H1 (cell line): ENCODE measurements around the gene LMTK3. TPM values are rescaled to one million over a fixed set of nuclear protein-coding genes. Genes with fewer than 3 reads are reported as not detected.

Experiments used
- CTCF ChIA-PET: fragments of 300-600 bp; sonication (Branson Sonifier 250); formaldehyde crosslinking; loops from one replicate; lab custom pipeline; 2021; ENCODE audit not compliant: partially characterized antibody; lab: Charles Lee
- POLR2A ChIA-PET: fragments of 300-600 bp; sonication (Branson Sonifier 250); formaldehyde crosslinking; loops from one replicate; lab custom pipeline; 2021; ENCODE audit warnings: inconsistent platforms; ENCODE audit not compliant: partially characterized antibody; lab: Charles Lee
- DNase-seq, 2 experiments: peaks; one replicate each; pipeline versions ENCODE4 v3.0.0 to v3.0.0-alpha.2; 2010 to 2022; ENCODE audit warnings: low spot score in 2 of 2, low read depth in 1 of 2, mixed read lengths in 1 of 2
- FAIRE-seq: peaks from 2 replicates; lab custom pipeline; 2011; peaks lifted over from hg19 to GRCh38; lab: Jason Lieb, UNC
- H2AFZ ChIP-seq: 2 replicates; pipeline ENCODE4 v1.8.1; 2012; ENCODE audit warnings: low read length, inconsistent platforms
- H2AK5ac ChIP-seq: 2 replicates; pipeline ENCODE4 v1.6.1; 2013; ENCODE audit warnings: low read depth, low read length
- H2BK120ac ChIP-seq: replicated peaks from 2 replicates; pipeline ENCODE3; 2013; ENCODE audit warnings: low read depth, low read length, inconsistent platforms
- H2BK12ac ChIP-seq: 2 replicates; pipeline ENCODE4 v1.6.1; 2013; ENCODE audit warnings: low read depth, low read length
- H2BK15ac ChIP-seq: 2 replicates; pipeline ENCODE4 v1.6.1; 2013; ENCODE audit warnings: low read length
- H2BK20ac ChIP-seq: 2 replicates; pipeline ENCODE4 v1.6.1; 2013; ENCODE audit warnings: low read length
- H2BK5ac ChIP-seq: 2 replicates; pipeline ENCODE4 v1.6.1; 2013; ENCODE audit warnings: low read depth, low read length
- H3K14ac ChIP-seq: 2 replicates; pipeline ENCODE4 v1.6.1; 2013; ENCODE audit warnings: inconsistent platforms; ENCODE audit not compliant: insufficient read length
- H3K18ac ChIP-seq: 2 replicates; pipeline ENCODE4 v1.6.1; 2013; ENCODE audit warnings: low read length; ENCODE audit errors: extremely low read depth
- H3K23ac ChIP-seq: 2 replicates; pipeline ENCODE4 v1.6.1; 2013; ENCODE audit warnings: inconsistent platforms; ENCODE audit not compliant: insufficient read length
- H3K23me2 ChIP-seq: 2 replicates; pipeline ENCODE4 v1.6.1; 2013; ENCODE audit warnings: low read depth, low read length
- H3K27ac ChIP-seq: 2 replicates; pipeline ENCODE4 v1.6.1; 2011; ENCODE audit warnings: low read depth, low read length, inconsistent platforms
- H3K27me3 ChIP-seq, 4 experiments: replicated peaks in 1 of 4; 1 replicate in 1 of 4; 2 replicates in 3 of 4; pipeline versions ENCODE4 v1.6.1 to v1.8.1; 2011 to 2013; ENCODE audit warnings: low read length in 3 of 4, mild to moderate bottlenecking in 3 of 4, inconsistent platforms in 2 of 4, mixed read lengths in 2 of 4, moderate library complexity in 1 of 4; ENCODE audit not compliant: control insufficient read depth in 3 of 4, insufficient read depth in 3 of 4; ENCODE audit errors: extremely low read depth in 1 of 4
- H3K36me3 ChIP-seq, 4 experiments: 2 replicates each; pipeline versions ENCODE4 v1.6.1 to v1.8.1; 2011 to 2013; ENCODE audit warnings: mild to moderate bottlenecking in 4 of 4, low read length in 3 of 4, moderate library complexity in 2 of 4, control low read depth in 1 of 4, inconsistent platforms in 1 of 4; ENCODE audit not compliant: insufficient read depth in 4 of 4, control insufficient read depth in 2 of 4
- H3K4ac ChIP-seq: replicated peaks from 2 replicates; pipeline ENCODE3; 2013; ENCODE audit warnings: low read length, low read depth, mixed read lengths, inconsistent platforms; ENCODE audit not compliant: insufficient read length
- H3K4me1 ChIP-seq, 4 experiments: replicated peaks in 1 of 4; 1 replicate in 1 of 4; 2 replicates in 3 of 4; pipeline versions ENCODE4 v1.6.1 to v1.8.1; 2011 to 2013; ENCODE audit warnings: low read length in 3 of 4, inconsistent platforms in 2 of 4, mixed read lengths in 1 of 4; ENCODE audit not compliant: insufficient read depth in 4 of 4, control insufficient read depth in 3 of 4
- H3K4me2 ChIP-seq, 2 experiments: 2 replicates each; pipeline versions ENCODE4 v1.6.1 to v1.8.1; 2011 to 2013; ENCODE audit warnings: low read depth in 2 of 2, low read length in 2 of 2, control low read depth in 1 of 2, inconsistent platforms in 1 of 2, mild to moderate bottlenecking in 1 of 2; ENCODE audit not compliant: insufficient read depth in 1 of 2
- H3K4me3 ChIP-seq, 4 experiments: fragments of 200-600, 300-600 bp in 1 of 4; sonication (generic), shearing (Covaris generic), sonication (Bioruptor Twin) in 1 of 4; 2 replicates each; pipeline versions ENCODE4 v1.5.1 to v1.8.1; 2011 to 2016; ENCODE audit warnings: low read length in 4 of 4, low read depth in 3 of 4, control low read depth in 2 of 4, inconsistent platforms in 2 of 4, mild to moderate bottlenecking in 2 of 4, mixed read lengths in 1 of 4, moderate library complexity in 1 of 4; ENCODE audit not compliant: insufficient read depth in 2 of 4; ENCODE audit errors: extremely low read depth in 1 of 4
- H3K56ac ChIP-seq: replicated peaks from 2 replicates; pipeline ENCODE3; 2013; ENCODE audit warnings: low read depth, mild to moderate bottlenecking, mixed read lengths, low read length, inconsistent platforms; ENCODE audit not compliant: insufficient read length
- H3K79me1 ChIP-seq: 2 replicates; pipeline ENCODE4 v1.6.1; 2013; ENCODE audit warnings: low read depth, low read length, control low read depth
- H3K79me2 ChIP-seq, 2 experiments: 2 replicates each; pipeline versions ENCODE4 v1.6.1 to v1.8.1; 2012 to 2013; ENCODE audit warnings: low read length in 2 of 2, mild to moderate bottlenecking in 2 of 2, inconsistent platforms in 1 of 2; ENCODE audit not compliant: insufficient read depth in 2 of 2, control insufficient read depth in 1 of 2
- H3K9ac ChIP-seq, 4 experiments: replicated peaks in 1 of 4; 1 replicate in 1 of 4; 2 replicates in 3 of 4; pipeline versions ENCODE4 v1.6.1 to v1.8.1; 2011 to 2013; ENCODE audit warnings: low read depth in 3 of 4, low read length in 3 of 4, control low read depth in 2 of 4, mild to moderate bottlenecking in 2 of 4, moderate library complexity in 2 of 4, inconsistent platforms in 1 of 4; ENCODE audit errors: extremely low read depth in 1 of 4
- H3K9me3 ChIP-seq, 2 experiments: 2 replicates each; pipeline versions ENCODE4 v1.6.1 to v1.8.1; 2012 to 2013; ENCODE audit warnings: mild to moderate bottlenecking in 2 of 2, moderate library complexity in 2 of 2, control low read depth in 1 of 2, inconsistent platforms in 1 of 2, low read depth in 1 of 2, low read length in 1 of 2, mixed read lengths in 1 of 2; ENCODE audit not compliant: insufficient read depth in 2 of 2
- H4K20me1 ChIP-seq, 2 experiments: replicated peaks in 1 of 2; 2 replicates each; pipeline versions ENCODE3 to v1.8.1; 2011 to 2013; ENCODE audit warnings: inconsistent platforms in 2 of 2, low read length in 2 of 2, mild to moderate bottlenecking in 1 of 2; ENCODE audit not compliant: insufficient read depth in 2 of 2, control insufficient read depth in 1 of 2
- H4K5ac ChIP-seq: 2 replicates; pipeline ENCODE4 v1.6.1; 2013; ENCODE audit warnings: low read length, low read depth, mixed read lengths, inconsistent platforms; ENCODE audit not compliant: insufficient read length
- H4K8ac ChIP-seq: 2 replicates; pipeline ENCODE4 v1.8.0; 2013; ENCODE audit warnings: mild to moderate bottlenecking, moderate library complexity, low read length, inconsistent platforms; ENCODE audit not compliant: insufficient read depth; ENCODE audit errors: extremely low read depth
- H4K91ac ChIP-seq: replicated peaks from 2 replicates; pipeline ENCODE3; 2013; ENCODE audit warnings: low read length, mixed read lengths, inconsistent platforms; ENCODE audit not compliant: insufficient read length
- EZH2 ChIP-seq: fragments of 200-600 bp; sonication (generic); IDR thresholded peaks from 2 replicates; pipeline ENCODE4 v1.7.1; 2012; ENCODE audit warnings: low read depth, mild to moderate bottlenecking, moderate library complexity, low read length, inconsistent platforms; ENCODE audit not compliant: severe bottlenecking
- NANOG ChIP-seq: IDR thresholded peaks from 2 replicates; pipeline ENCODE4 v1.6.1; 2011; ENCODE audit warnings: low read length, low read depth, mild to moderate bottlenecking, inconsistent platforms; ENCODE audit not compliant: insufficient read depth, poor library complexity, severe bottlenecking
- TCF12 ChIP-seq: IDR thresholded peaks from 2 replicates; pipeline ENCODE4 v1.6.1; 2011; ENCODE audit warnings: low read depth, mild to moderate bottlenecking, low read length
- ZNF274 ChIP-seq: IDR thresholded peaks from 2 replicates; pipeline ENCODE4 v1.7.0; 2012; ENCODE audit warnings: low read length, borderline replicate concordance; ENCODE audit errors: extremely low read depth
- WGBS, 2 experiments: shearing (Covaris generic) in 1 of 2; methylation state at CpG; one replicate each; pipeline versions ENCODE4 v1.1.6 to v1.1.7; 2013 to 2015; ENCODE audit warnings: low lambda C conversion rate in 2 of 2, mixed read lengths in 2 of 2, inconsistent platforms in 1 of 2, low coverage in 1 of 2, missing lambda C conversion rate in 1 of 2; ENCODE audit not compliant: insufficient replicate concordance in 2 of 2, insufficient coverage in 1 of 2, insufficient read length in 1 of 2; ENCODE audit errors: extremely low coverage in 1 of 2, missing lambda C conversion rate in 1 of 2; 5-methylcytosine and 5-hydroxymethylcytosine counted together
- polyA plus RNA-seq, 7 experiments: library from polyadenylated mRNA; depleted of rRNA in 3 of 7; stranded (reverse) in 5 of 7; unstranded in 2 of 7; fragments of >200 nt in 5 of 7; fragments of 200-250 nt in 2 of 7; gene quantifications; 1 replicate in 5 of 7; 2 replicates in 1 of 7; 4 replicates in 1 of 7; pipeline versions ENCODE4 v1.2.1 to v1.2.3, GENCODE V29; 2011 to 2013; ENCODE audit warnings: missing spikeins in 2 of 7, mixed read lengths in 2 of 7
- total RNA-seq: library from RNA; stranded (reverse); fragmentation: NEBNext Ultra II Directional; extraction: Animal tissue kit (Norgen Biotek cat#: 25700); gene quantifications from 2 replicates; pipeline ENCODE4 v1.2.1, GENCODE V29; 2021
- TF ChIP-seq, protein P1 (sequence below): IDR thresholded peaks from 2 replicates; pipeline ENCODE4 v1.6.1; 2011; ENCODE audit warnings: low read length, improper control_type of control experiment

The LMTK3 gene
- total and polyA plus RNA-seq, 2 of the 8 experiments (the other 6 are each of a cell fraction or from before 2014, with no cell fraction given): 2.7 to 12.4 TPM

DNA sequence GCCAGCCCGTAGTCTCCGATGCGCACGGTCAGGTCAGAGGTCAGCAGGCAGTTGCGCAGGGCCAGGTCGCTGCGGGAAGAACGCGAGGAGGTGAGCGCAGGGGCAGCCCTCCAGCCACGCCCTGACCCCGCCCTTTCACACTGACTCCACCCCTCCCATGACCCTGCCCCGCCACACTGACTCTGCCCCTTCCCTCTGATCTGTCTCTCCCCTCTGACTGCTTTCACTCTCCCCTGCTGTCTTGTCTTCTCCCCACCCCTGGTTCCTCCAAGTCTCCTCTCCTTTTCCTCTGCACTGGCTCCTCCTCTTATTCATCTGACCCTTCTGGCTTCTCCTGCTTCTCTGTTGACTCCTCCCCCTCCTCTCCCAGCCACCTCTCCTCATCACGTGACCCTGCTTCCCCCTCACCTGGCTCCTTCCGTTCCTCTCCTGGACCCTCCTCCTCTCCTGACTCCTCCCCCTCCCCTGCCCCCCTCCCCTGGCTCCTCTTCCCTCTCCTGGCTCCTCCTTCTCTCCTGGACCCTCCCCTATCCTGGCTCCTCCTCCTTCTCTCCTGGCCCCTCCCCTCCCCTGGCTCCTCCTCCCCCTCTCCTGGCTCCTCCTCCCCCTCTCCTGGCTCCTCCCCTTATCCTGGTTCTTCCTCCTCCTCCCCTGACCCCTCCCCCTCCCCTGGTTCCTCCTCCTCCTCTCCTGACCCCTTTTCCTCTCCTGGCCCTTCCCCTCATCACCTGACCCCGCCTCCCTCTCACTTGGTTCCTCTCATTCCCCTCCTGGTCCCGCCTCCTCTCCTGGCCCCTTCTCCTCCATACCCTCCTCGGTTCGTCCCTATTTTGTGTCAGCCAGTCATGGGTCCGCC, 9.9 kb downstream of the LMTK3 start:
- H3K79me2 ChIP-seq: no peaks in the 10 kb centered on the region
- H2BK120ac ChIP-seq: no peak overlapping the region
- no peaks in the 10 kb centered on the region; a peak in 1 of 8 replicates for H3K36me3 ChIP-seq
- POLR2A ChIA-PET: interaction anchor here (0.6 to 9.5 kb wide), 8 partner anchors 12 to 128 kb away, joined by 3 to 59 read pairs (median 4); partner anchors contain the start of genes FAM83E, RPL18 and SPHK2
- H3K27me3 ChIP-seq: no peaks in the 10 kb centered on the region
- H3K4me1 ChIP-seq: peaks cover 0 to 14% (median 12%) of the 10 kb centered on the region in 4 experiments; a peak in 6 of 7 replicates
- FAIRE-seq: peak; percentile 77
- H3K4me2 ChIP-seq: peak overlapping the region; percentile 68 to 92
- H3K9me3 ChIP-seq: no peaks in the 10 kb centered on the region
- no peak overlapping the region for H3K14ac ChIP-seq
- H3K9ac ChIP-seq: peak overlapping the region in 1 of 4 experiments; percentile 39; a peak in 2 of 7 replicates
- no peak overlapping the region for H2AK5ac ChIP-seq
- no peak overlapping the region for H3K23ac ChIP-seq
- H2BK12ac ChIP-seq: peak overlapping the region; percentile 80; the same call in 1 of the 2 replicates
- H2BK5ac ChIP-seq: peak overlapping the region; percentile 94
- H3K18ac ChIP-seq: peak overlapping the region; percentile 32; the same call in 1 of the 2 replicates
- H3K23me2 ChIP-seq: peaks cover 8% of the 10 kb centered on the region; the same call in 1 of the 2 replicates
- no peak overlapping the region for H2AFZ ChIP-seq
- peak overlapping the region; percentile 58; the same call in 1 of the 2 replicates for H3K27ac ChIP-seq
- H4K8ac ChIP-seq: peak overlapping the region; percentile 78; the same call in 1 of the 2 replicates
- H3K56ac ChIP-seq: no peak overlapping the region
- WGBS, 2 experiments: 3% methylated on average over 12 of the region's 20 CpGs; no CpG with 5 or more reads in 1 of the 2 experiments
- H4K5ac ChIP-seq: peak overlapping the region; percentile 41
- CTCF ChIA-PET: interaction anchor here (0.6 to 9.6 kb wide), 10 partner anchors 12 to 148 kb away, joined by 3 to 353 read pairs (median 4); no protein-coding TSS in a partner anchor
- H4K20me1 ChIP-seq: peaks cover 0 to 2% of the 10 kb centered on the region in 2 experiments
- no peak overlapping the region for H2BK20ac ChIP-seq
- no peak overlapping the region for H2BK15ac ChIP-seq
- no peak overlapping the region for H3K4ac ChIP-seq
- peak; percentile 96 to 100 for DNase-seq
- H3K79me1 ChIP-seq: no peaks in the 10 kb centered on the region
- peak overlapping the region; percentile 19 to 60 (median 44); a peak in 7 of 8 replicates for H3K4me3 ChIP-seq
- H4K91ac ChIP-seq: peak overlapping the region; percentile 34
- TF ChIP-seq TCF12 (no peak), ZNF274 (no peak), EZH2 (no peak), NANOG (no peak)
- TF ChIP-seq, protein P1, sequence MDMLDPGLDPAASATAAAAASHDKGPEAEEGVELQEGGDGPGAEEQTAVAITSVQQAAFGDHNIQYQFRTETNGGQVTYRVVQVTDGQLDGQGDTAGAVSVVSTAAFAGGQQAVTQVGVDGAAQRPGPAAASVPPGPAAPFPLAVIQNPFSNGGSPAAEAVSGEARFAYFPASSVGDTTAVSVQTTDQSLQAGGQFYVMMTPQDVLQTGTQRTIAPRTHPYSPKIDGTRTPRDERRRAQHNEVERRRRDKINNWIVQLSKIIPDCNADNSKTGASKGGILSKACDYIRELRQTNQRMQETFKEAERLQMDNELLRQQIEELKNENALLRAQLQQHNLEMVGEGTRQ: peak; percentile 94
